ENCODE measurements around the gene TRIM29. TPM values are rescaled to one million over a fixed set of nuclear protein-coding genes. Genes with fewer than 3 reads are reported as not detected.

Gene TRIM29
- total RNA-seq, 2 experiments from 2014 or later, result not detected

DNA sequence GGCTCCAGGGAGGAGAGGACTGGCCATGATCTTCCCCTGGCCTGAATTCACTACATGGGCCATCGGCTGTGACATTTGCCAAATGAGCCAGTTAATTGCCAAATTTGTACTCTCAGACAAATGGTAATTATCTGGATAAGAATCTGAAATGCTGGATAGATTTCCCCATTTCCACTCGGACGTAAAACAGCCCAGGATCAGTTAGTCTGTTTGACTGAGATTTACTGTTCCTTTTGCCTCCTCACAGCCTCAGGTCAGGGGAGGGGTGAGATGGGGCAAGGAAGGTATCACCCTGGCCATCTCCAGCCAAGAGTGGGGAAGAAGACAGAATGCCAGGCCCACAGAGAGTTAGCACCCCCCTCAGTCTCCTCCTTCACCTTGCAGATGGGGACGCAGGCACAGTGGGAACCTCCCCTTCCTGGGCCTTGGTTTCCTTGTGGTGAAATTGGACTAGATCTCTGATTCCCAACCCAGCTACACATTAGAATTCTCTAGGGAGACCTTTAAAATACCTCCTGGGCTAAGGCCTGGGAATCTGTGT is 5.2 kb downstream of the TRIM29 start:
- POLR2A ChIA-PET, result no interaction called here
- H3K27me3 Mint-ChIP-seq, result peaks cover 2% of the 10 kb centered on the region
- H3K9me3 Mint-ChIP-seq, result no peaks in the 10 kb centered on the region
- intact Hi-C loops (cut with micrococcal nuclease), result no loop called here
- H3K27ac Mint-ChIP-seq, result no peak overlapping the region
- DNase-seq, result peak; percentile 2
- CTCF ChIA-PET, result no interaction called here
- H3K4me3 Mint-ChIP-seq, result no peak overlapping the region
- H3K4me1 Mint-ChIP-seq (ENCODE audit: low read depth), result no peaks in the 10 kb centered on the region
- H3K36me3 Mint-ChIP-seq, result no peaks in the 10 kb centered on the region

GRCh38 chr11:120131941-120132644 is 5.8 kb downstream of the TRIM29 start:
- H3K27ac Mint-ChIP-seq, result no peak overlapping the region
- no peaks in the 10 kb centered on the region for H3K36me3 Mint-ChIP-seq
- ChIA-PET POLR2A (no interaction called here), CTCF (no interaction called here)
- H3K27me3 Mint-ChIP-seq, result peaks cover 2% of the 10 kb centered on the region
- no peaks in the 10 kb centered on the region for H3K4me1 Mint-ChIP-seq (ENCODE audit: low read depth)
- no peak overlapping the region for H3K4me3 Mint-ChIP-seq
- no peaks in the 10 kb centered on the region for H3K9me3 Mint-ChIP-seq
- intact Hi-C loops (cut with micrococcal nuclease), result no loop called here
- peak; percentile 4 for DNase-seq

DNA sequence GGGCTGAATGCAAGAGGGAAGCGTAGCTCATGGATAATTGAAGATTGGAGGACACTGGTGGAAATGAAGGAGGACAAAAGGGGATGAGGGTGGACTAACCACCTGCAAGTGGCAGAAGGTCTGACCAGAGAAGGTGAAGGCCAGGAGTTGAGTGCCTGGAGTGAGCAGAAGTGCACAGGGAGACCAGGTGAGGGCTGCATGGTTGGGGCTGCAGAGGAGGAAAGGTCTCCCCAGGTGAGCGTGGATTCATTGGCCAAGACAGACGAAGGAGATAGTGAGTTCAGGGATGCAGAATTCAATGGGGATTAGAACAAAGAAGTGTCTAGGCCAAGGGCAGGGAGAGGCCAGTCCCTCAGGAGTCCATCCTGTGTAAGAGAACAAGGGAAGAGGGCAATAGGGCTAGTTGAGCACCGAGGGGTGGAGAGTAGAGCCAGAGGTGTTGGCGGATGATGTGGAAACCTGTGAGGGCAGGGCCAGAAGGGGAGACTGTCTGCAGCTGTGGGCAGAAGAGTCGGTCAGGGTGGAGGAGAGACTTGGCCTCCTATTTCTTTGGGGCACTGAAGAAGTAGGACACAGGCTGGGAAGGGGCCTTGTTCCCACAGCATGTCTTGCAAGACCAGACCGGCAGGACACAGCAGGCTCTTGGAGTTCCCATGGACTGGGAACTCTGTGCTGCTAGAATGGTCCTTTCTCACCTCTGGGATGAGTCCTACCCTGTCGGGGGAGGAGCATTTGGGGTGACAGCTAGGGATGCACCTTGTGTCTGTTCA is 6.7 kb downstream of the TRIM29 start:
- POLR2A ChIA-PET, result no interaction called here
- no peaks in the 10 kb centered on the region for H3K36me3 Mint-ChIP-seq
- peaks cover 2% of the 10 kb centered on the region for H3K27me3 Mint-ChIP-seq
- H3K4me1 Mint-ChIP-seq (ENCODE audit: low read depth), result no peaks in the 10 kb centered on the region
- H3K27ac Mint-ChIP-seq, result no peak overlapping the region
- H3K4me3 Mint-ChIP-seq, result no peak overlapping the region
- peak; percentile 5 for DNase-seq
- intact Hi-C loops (cut with micrococcal nuclease), result no loop called here
- CTCF ChIA-PET, result no interaction called here
- no peaks in the 10 kb centered on the region for H3K9me3 Mint-ChIP-seq

DNA sequence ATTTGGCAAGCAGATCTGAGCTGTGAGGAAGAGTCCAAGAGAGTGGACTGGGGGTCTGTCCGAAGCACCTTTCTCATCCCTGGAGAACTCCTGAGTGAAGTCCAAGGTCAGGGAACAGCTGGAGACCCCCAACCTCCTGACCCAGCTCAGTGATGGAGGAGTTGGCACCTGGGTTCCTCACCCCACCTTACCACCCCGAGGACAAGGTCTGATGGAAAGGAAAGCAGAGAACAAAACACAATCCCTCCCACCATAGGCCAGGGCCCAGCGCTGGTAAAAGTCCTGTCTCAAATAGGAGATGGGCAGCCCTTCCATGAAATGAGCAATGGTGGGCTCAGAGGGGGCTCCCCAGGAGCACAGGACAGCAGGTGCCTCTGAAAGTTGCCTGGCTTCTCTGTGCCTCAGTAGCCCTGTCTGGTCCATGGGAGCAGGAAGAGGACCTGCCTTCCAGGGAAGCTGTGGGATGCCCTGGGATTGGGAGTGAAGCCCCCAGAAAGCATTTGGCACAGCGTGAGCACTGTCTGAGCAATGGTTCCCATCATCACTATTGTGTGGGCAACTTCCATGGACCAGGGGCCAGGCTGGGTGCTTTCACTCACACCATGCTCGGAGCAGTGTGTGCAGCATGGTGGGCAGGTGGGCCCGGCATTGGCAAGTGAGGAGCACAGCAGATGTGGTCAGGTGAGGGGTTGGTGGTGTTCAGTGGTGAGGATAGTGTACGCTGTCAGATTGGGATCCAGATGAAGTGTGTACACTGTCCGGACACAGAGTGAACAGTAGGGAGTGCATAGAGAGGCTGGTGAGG is 7.5 kb downstream of the TRIM29 start:
- POLR2A ChIA-PET, result no interaction called here
- Mint-ChIP-seq H3K27ac (no peak overlapping the region), H3K36me3 (no peaks in the 10 kb centered on the region), H3K4me1 (ENCODE audit: low read depth) (no peaks in the 10 kb centered on the region), H3K9me3 (no peaks in the 10 kb centered on the region), H3K27me3 (peaks cover 2% of the 10 kb centered on the region), H3K4me3 (no peak overlapping the region)
- DNase-seq, result no peak
- intact Hi-C loops (cut with micrococcal nuclease), result no loop called here
- CTCF ChIA-PET, result no interaction called here

GRCh38 chr11:120129570-120129969 is 8.3 kb downstream of the TRIM29 start:
- intact Hi-C loops (cut with micrococcal nuclease), result no loop called here
- Mint-ChIP-seq H3K9me3 (no peaks in the 10 kb centered on the region), H3K27me3 (peaks cover 2% of the 10 kb centered on the region), H3K36me3 (no peaks in the 10 kb centered on the region), H3K27ac (no peak overlapping the region), H3K4me3 (no peak overlapping the region), H3K4me1 (ENCODE audit: low read depth) (no peaks in the 10 kb centered on the region)
- no peak for DNase-seq
- POLR2A ChIA-PET, result no interaction called here
- CTCF ChIA-PET, result no interaction called here

GRCh38 chr11:120128392-120129119 is 9.4 kb downstream of the TRIM29 start:
- ChIA-PET CTCF (no interaction called here), POLR2A (no interaction called here)
- H3K27me3 Mint-ChIP-seq, result peaks cover 2% of the 10 kb centered on the region
- H3K4me1 Mint-ChIP-seq (ENCODE audit: low read depth), result no peaks in the 10 kb centered on the region
- no peaks in the 10 kb centered on the region for H3K9me3 Mint-ChIP-seq
- H3K4me3 Mint-ChIP-seq, result no peak overlapping the region
- H3K27ac Mint-ChIP-seq, result no peak overlapping the region
- no peaks in the 10 kb centered on the region for H3K36me3 Mint-ChIP-seq
- intact Hi-C loops (cut with micrococcal nuclease), result no loop called here
- DNase-seq, result no peak

- no peaks in the 10 kb centered on the region for H3K9me3 Mint-ChIP-seq
- CTCF ChIA-PET, result no interaction called here
- intact Hi-C loops (cut with micrococcal nuclease), result no loop called here
Measured at GRCh38 chr11:120127236-120127635, 10.7 kb downstream of the TRIM29 start.

DNA sequence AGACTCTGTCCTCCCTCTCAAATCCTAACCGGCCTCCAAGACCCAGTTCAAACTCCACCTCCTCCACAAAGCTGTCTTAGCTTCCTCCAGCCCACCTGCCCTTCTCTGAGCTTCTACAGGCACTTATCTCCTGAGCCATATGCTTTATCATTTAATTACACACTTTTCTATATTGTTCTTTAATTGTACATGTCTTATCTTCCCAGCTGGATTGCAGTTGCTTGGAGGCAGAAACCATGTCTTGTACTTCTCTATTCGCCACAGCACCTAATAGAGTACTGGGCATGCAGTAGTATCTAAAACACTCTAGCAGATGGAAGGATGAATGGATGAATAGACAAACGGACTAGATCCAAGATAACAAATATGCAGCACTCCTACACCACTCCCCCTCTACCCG is 11.3 kb downstream of the TRIM29 start:
- ChIA-PET CTCF (no interaction called here), POLR2A (no interaction called here)
- Mint-ChIP-seq H3K4me1 (ENCODE audit: low read depth) (no peaks in the 10 kb centered on the region), H3K4me3 (no peak overlapping the region), H3K27me3 (peaks cover 2% of the 10 kb centered on the region), H3K9me3 (no peaks in the 10 kb centered on the region), H3K36me3 (no peaks in the 10 kb centered on the region), H3K27ac (no peak overlapping the region)
- DNase-seq, result no peak
- intact Hi-C loops (cut with micrococcal nuclease), result no loop called here

More at GRCh38 chr11:120127236-120127635, 10.7 kb downstream of the TRIM29 start:
- no peak overlapping the region for H3K4me3 Mint-ChIP-seq
- no peaks in the 10 kb centered on the region for H3K4me1 Mint-ChIP-seq (ENCODE audit: low read depth)
- H3K36me3 Mint-ChIP-seq, result no peaks in the 10 kb centered on the region
- H3K27me3 Mint-ChIP-seq, result peaks cover 2% of the 10 kb centered on the region
- no peak for DNase-seq
- H3K27ac Mint-ChIP-seq, result no peak overlapping the region
- POLR2A ChIA-PET, result no interaction called here

DNA sequence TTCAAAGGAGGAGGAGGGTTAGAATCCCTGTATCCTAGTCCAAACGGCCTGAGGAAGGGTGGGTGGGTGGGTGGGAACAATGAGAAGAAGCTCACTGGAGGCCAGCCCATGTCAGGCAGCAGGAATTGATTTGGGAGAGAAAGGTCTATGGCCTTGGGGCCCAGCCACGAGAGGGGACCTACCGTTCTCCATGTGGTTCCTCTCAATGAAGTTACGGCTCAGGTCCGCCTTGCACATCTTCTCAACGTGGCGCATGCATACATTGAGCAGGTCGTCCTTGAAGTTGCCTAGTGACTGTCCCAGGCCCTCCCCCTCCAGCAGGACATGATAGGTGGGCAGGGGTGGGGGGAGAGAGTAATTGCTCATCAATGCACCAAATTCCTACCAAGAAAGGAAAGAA is 12.4 kb downstream of the TRIM29 start:
- Mint-ChIP-seq H3K4me1 (ENCODE audit: low read depth) (no peaks in the 10 kb centered on the region), H3K27ac (no peak overlapping the region), H3K36me3 (no peaks in the 10 kb centered on the region), H3K4me3 (no peak overlapping the region), H3K9me3 (no peaks in the 10 kb centered on the region), H3K27me3 (peaks cover 2% of the 10 kb centered on the region)
- ChIA-PET POLR2A (no interaction called here), CTCF (no interaction called here)
- no peak for DNase-seq
- intact Hi-C loops (cut with micrococcal nuclease), result no loop called here

GRCh38 chr11:120125024-120125423 is 12.9 kb downstream of the TRIM29 start:
- POLR2A ChIA-PET, result no interaction called here
- Mint-ChIP-seq H3K9me3 (no peaks in the 10 kb centered on the region), H3K4me1 (ENCODE audit: low read depth) (no peaks in the 10 kb centered on the region), H3K27me3 (peaks cover 2% of the 10 kb centered on the region), H3K4me3 (no peak overlapping the region), H3K36me3 (no peaks in the 10 kb centered on the region), H3K27ac (no peak overlapping the region)
- CTCF ChIA-PET, result no interaction called here
- no peak for DNase-seq
- intact Hi-C loops (cut with micrococcal nuclease), result no loop called here

DNA sequence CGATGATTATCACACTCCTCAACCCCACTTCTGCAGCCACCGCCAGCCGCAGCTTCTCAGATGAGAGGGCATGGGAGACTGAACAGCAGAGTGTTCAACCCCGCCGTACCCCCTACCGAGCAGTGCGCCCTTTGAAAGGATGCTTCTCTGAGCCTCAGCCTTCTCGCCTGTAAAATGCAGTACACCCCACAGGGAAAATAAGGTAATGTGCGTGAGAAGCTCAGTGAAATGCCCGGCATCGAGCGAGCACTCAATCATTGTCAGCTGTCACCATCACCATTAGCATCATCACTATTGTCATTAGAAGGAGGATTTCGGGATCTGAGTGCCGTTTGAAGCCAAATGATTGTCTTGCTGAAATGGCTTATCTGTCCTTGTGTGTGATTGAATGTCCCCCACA is 13.6 kb downstream of the TRIM29 start:
- intact Hi-C loops (cut with micrococcal nuclease), result no loop called here
- no peaks in the 10 kb centered on the region for H3K9me3 Mint-ChIP-seq
- DNase-seq, result no peak
- peaks cover 2% of the 10 kb centered on the region for H3K27me3 Mint-ChIP-seq
- ChIA-PET CTCF (no interaction called here), POLR2A (no interaction called here)
- H3K4me1 Mint-ChIP-seq (ENCODE audit: low read depth), result no peaks in the 10 kb centered on the region
- H3K27ac Mint-ChIP-seq, result no peak overlapping the region
- H3K36me3 Mint-ChIP-seq, result no peaks in the 10 kb centered on the region
- no peak overlapping the region for H3K4me3 Mint-ChIP-seq

- Mint-ChIP-seq H3K4me1 (ENCODE audit: low read depth) (no peaks in the 10 kb centered on the region), H3K27ac (no peak overlapping the region), H3K36me3 (no peaks in the 10 kb centered on the region), H3K9me3 (no peaks in the 10 kb centered on the region), H3K27me3 (peaks cover 2% of the 10 kb centered on the region), H3K4me3 (no peak overlapping the region)
- POLR2A ChIA-PET, result no interaction called here
- intact Hi-C loops (cut with micrococcal nuclease), result no loop called here
- CTCF ChIA-PET, result no interaction called here
- no peak for DNase-seq
Measured at GRCh38 chr11:120123946-120124345, 14.0 kb downstream of the TRIM29 start.
